HPDE6-E6E7 (cell line): ENCODE results near the gene SERPING1.

Experiments used
- DNase-seq: peaks from one replicate; pipeline ENCODE4 v3.0.0; 2011; ENCODE audit warnings: missing footprints; ENCODE audit errors: extremely low spot score

SERPING1 gene

DNA sequence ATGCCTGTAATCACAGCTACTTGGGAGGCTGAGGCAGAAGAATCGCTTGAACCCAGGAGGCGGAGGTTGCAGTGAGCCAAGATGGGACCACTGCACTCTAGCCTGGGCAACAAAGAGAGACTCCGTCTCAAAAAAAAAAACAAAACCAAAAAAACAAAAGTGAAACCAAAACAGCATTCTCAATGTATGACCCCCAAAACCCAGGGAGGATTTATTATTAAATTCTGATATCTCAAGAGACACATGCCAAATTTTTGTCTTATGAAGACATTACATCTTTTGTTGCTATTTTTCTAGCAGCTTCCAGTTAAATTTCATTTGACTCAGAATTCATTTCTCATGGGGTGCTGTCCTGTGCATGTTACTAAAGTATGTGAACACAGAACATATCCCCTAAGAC, 55.2 kb downstream of the SERPING1 start:
- DNase-seq: no peak

DNA sequence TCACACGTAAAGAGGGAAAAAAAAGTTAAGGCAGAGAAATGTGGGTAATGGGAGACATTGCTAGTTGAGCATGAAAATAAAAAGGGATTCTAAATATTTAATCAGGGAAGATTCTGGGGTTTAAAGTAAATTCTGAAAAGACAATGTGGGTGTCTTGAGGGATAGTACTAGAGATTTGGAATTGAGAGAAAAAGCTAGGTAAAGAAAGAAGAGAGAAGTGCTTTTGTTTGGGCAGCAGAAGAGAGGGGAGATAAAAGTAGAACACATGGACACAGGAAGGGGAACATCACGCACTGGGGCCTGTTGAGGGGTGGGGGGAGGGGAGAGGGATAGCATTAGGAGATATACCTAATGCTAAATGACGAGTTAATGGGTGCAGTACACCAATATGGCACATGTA, 55.7 kb downstream of the SERPING1 start:
- no peak for DNase-seq

DNA sequence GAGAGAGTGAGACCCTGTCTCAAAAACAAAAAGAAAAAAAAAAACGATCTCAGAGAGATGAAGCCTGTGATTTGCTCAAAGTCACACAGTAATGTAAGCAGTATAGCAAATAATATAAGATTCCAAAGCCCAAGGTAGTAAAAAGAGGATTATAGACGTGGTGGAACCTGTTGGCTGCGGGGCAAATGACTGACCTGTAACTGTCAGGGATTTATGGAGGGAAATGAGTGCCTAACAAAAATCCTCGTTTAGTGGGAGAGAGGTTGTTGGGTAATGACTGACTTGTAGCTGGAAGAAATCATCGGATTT, 59.4 kb downstream of the SERPING1 start:
- no peak for DNase-seq

DNA sequence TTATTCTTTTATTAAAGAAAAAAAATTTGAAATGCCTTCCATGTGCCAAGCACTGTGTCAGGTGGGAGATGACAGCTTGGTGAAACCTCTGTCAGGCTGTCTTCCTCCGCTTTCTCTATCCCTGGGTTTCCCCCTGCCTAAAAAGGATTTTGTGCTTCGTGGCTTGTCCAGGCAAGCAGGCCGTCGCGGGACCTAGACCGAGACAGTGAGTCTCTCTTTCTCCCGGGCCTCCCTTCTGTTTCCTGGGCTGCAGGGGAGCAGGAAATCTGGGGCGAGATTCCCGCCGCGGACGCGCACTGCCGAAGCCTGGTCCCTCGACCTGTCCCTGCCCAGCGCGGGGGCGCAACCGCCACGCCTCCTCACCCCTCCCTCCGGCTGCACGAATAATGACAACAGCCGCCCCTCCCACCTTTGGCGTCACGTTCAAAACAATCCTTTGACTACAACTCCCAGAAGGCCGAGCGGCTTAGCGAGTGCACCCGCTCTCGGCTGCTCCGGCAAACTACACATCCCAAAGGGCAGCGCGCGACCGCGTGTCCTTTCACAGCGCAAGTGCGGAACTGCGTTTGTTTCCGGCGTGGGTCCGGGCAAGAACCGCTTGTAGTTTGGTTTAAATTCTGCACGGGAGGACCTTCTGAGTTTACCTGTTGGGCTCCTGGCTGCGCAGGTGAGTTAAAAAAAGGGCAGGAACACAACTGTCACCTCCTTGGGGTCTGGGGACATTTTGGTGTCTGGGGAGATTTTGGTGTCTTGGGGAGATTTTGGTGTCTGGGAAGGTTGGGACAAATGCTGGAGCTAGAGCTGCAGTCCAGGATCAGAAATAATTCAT, 59.9 kb downstream of the SERPING1 start, which contains the start of gene CLP1:
CLP1 (plus strand) TSS at position 569 of the 829 bp plus-strand sequence. CDS start 1,715 bp downstream, outside the sequence.
- peak; percentile 93 for DNase-seq

DNA sequence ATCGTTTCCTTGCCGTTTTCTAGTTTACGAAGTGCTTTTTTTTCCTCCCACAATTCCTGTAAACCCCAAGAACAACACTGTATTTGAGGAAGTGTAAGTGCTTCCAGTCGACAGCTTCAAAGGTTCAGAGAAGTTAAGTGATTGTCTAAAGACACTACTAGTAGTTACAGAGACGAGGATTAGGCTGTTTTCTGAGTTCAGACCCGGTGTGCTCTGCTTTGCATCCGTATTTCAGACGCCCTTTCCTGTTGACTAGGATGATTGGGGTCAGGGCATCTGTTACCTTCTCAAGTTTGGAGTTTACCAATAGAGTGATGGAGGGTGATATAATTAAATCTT, 60.5 kb downstream of the SERPING1 start:
- no peak for DNase-seq

DNA sequence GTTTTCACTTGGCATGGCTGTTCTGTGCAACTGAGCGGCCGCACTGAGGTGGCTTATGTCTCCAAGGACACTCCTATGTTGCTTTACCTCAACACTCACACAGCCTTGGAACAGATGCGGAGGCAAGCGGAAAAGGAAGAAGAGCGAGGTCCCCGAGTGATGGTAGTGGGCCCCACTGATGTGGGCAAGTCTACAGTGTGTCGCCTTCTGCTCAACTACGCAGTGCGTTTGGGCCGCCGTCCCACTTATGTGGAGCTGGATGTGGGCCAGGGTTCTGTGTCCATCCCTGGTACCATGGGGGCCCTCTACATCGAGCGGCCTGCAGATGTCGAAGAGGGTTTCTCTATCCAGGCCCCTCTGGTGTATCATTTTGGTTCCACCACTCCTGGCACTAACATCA, 62.2 kb downstream of the SERPING1 start:
- DNase-seq: no peak

DNA sequence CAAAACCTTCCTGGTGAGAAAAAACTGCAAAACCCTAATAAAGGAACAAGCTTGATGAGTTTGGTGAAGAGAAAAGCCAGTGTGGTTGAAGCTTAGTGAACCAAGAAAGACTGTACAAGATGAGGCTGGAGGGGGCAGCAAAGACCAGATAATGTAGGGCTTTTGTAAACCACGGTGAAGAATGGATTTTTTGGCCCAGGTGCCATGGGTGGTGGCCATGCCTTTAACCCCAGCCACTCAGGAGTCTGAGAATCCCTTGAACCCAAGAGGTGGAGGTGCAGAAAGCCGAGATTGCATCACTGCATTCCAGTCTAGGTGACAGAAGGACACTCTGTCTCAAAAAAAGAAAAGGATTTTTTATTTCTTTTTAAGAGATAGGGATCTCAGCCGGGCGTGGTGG, 65.4 kb downstream of the SERPING1 start:
- no peak for DNase-seq

DNA sequence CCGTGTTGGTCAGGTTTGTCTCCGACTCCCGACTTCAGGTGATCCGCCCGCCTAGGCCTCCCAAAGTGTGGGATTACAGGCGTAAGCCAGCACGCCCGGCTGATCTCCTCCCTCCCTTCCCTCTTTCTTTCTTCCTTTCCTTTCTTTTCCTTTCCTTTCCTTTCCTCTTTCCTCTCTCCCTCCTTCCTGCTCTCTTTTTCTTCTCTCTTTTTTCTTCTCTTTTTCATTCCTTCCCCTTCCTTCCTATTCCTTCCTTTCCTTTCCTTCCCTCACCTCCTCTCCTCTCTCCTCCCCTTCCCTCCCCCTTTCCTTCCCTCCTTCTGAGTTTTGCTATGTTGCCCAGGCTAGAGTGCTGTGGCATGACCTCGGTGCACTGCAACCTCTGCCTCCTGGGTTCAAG, 66.5 kb downstream of the SERPING1 start:
- DNase-seq: no peak
